GM19328 (cell line): ENCODE measurements around the gene KAT14.
"Not testable (repeated sequence)": the region's sequence is repeated elsewhere in the genome, so short reads cannot be mapped to it uniquely, and the experiment has no call there.

Source experiments
- ATAC-seq: cut with Tn5 transposase; IDR thresholded peaks from one replicate; pipeline ENCODE4 v1.9.1; 2021; ENCODE audit warnings: mild to moderate bottlenecking, moderate library complexity; ENCODE audit not compliant: unreplicated experiment

Gene KAT14

DNA sequence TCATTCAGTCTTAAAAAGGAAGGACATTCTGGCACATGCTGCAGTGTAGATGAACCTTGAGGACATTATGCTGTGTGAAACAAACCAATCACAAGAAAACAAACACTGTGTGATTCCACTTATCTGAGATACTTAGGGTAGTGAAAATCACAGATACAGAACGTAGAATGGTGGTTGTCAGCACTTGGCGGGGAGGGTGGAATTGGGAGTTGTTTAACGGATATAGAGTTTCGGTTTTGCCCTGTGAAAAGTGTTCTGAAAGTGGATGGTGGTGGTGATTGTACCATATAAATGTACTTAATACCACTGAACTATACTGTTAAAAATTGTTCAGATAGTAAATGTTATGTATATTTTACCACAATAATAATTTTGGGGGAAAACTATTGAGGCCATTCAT is 18.4 kb downstream of the KAT14 start:
- no peak for ATAC-seq

- ATAC-seq, result no peak
Measured at GRCh38 chr20:18164356-18164755, 26.7 kb downstream of the KAT14 start.

GRCh38 chr20:18165553-18165952 is 27.9 kb downstream of the KAT14 start:
- no peak for ATAC-seq

DNA sequence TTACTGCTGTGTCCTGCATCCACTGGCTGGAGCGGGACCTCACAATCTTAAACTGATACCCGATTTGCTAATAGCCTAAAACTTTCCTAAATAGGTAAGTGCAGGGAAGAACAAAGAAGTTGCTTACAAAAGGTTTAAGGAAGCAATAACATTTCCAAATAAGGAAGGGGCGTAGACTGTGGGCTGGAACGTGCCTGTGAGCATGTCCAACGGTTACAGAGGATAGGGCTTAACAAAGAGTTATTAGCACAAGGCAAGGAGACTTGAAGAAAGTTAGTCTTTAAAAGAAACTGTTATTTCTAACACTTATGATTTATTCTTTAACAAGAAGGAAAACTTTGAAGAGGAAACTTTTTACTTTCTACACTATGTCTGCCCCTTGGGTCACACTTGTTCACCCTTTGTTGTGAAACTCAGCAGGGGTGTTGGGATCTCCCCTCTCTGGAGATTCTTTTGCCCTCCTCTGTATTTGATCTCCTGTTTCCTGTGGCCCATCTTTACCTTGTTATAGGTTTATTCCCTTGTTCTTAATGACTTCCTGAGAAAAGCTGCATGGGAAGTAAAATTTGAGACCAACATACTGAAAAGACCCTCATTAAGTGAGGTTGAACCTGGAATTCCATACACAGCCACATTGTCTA is 28.7 kb downstream of the KAT14 start:
- no peak for ATAC-seq

- ATAC-seq, result no peak
Measured at GRCh38 chr20:18166950-18167349, 29.3 kb downstream of the KAT14 start.

- ATAC-seq, result no peak
Measured at GRCh38 chr20:18172379-18172778, 34.7 kb downstream of the KAT14 start.

DNA sequence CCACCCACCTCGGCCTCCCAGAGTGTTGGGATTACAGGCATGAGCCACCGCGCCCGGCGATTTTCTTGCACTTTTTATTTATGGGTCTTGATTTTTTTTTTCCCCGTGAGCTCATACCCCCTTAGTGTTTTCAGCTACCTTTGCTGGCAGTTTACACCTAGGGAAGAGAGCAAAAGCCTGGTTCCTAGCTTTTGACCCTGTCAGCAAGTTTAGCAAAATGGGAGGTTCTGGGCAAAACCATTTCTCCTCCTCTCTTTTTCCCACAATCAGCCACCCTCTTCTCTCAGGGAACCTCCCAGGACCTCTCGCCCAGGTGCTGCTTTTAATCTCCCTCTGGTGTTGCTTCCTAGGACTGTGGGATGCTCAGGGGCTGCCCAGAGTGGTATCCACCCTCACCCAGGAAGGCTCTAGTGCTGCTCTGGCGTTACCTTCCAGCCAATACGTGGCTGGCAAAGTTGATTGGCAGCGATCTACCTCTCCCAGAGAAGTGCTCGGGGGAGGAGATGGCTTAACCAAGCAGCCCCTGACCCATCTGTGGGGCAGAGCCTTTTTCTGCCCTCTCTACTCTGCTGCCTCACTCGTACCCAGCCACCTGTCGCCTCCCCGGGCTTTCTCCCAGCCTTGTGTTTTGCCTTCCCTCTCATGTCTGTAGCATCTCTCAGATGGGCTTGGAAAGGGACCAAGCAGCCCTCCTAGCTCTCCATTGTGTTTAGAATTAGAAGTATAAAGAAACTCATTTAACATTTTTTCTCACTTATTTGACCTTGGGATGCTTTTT is 37.4 kb downstream of the KAT14 start:
- ATAC-seq, result no peak

DNA sequence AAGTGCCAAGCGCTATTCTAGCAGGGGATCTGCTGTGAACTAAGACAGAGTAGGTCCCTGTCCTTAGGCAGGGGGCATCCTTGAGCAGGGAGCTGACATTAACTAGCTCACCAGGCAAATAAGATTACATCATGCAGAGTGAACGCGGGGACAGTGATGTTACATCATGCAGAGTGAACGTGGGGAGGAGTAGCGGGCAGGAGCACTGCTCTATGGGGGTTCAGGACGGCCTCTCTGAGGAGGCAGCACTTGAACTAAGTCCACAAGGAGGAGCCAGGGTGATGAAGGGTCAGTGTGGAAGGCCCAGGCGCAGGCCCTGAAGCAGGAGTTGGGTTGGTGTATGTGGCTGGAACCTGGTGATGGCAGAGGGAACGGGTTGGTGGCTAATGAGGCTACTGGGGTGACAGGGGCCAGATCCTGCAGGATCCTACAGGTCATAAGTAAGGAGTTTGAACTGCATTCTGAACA is 38.7 kb downstream of the KAT14 start:
- no peak for ATAC-seq

- ATAC-seq, result not testable (repeated sequence)
Measured at GRCh38 chr20:18180366-18180765, 42.7 kb downstream of the KAT14 start.

DNA sequence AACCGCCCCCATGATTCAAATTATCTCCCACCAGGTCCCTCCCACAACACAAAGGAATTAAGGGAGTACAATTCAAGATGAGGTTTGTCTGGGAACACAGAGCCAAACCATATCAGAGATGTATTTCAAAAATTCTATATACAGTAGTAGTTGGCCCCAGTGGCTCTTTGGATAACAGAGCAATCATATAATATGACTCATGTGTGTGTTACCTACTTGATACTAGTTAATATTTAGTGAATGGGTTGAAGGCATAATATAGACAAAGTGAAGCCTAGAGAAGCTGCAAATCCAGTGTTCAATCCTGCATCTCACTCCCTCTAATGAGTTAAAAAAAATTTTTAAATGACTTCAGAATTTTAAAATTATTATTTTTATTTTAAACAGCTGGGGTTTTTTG is 43.2 kb downstream of the KAT14 start:
- ATAC-seq, result no peak

GRCh38 chr20:18187020-18187419 is 49.4 kb downstream of the KAT14 start:
- ATAC-seq, result no peak

- no peak for ATAC-seq
Measured at GRCh38 chr20:18188434-18188833, 50.8 kb downstream of the KAT14 start.

- ATAC-seq, result no peak
Measured at GRCh38 chr20:18190338-18191233, 52.9 kb downstream of the KAT14 start.

DNA sequence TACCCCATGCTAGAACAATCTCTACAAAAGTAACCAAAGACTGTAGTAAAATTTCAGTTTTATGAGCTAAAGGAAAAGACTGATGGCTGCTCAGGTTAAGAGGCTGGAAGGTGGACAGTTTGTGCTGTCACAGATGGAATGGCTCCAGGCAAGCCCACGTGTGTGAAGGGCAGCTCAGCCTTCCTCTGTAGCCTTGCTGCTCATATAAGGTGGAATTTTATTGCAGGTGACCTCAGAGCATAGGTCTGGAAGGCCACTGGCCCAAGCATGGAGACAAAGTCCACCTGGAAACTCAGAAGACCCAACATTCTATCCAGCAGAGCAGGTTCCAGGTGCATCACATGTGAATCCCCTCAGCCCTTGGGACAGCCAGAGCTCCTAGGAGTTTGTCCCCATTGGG is 53.6 kb downstream of the KAT14 start:
- no peak for ATAC-seq

DNA sequence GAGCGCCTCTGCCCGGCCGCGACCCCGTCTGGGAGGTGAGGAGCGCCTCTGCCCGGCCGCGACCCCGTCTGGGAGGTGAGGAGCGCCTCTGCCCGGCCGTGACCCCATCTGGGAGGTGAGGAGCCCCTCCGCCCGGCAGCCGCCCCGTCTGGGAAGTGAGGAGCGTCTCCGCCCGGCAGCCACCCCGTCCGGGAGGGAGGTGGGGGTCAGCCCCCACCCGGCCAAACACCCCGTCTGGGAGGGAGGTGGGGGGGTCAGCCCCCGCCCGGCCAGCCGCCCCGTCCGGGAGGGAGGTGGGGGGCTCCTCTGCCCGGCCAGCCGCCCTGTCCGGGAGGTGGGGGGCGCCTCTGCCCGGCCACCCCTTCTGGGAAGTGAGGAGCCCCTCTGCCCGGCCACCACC is 56.8 kb downstream of the KAT14 start:
- ATAC-seq, result not testable (repeated sequence)

- ATAC-seq, result no peak
Measured at GRCh38 chr20:18195931-18196330, 58.3 kb downstream of the KAT14 start.

DNA sequence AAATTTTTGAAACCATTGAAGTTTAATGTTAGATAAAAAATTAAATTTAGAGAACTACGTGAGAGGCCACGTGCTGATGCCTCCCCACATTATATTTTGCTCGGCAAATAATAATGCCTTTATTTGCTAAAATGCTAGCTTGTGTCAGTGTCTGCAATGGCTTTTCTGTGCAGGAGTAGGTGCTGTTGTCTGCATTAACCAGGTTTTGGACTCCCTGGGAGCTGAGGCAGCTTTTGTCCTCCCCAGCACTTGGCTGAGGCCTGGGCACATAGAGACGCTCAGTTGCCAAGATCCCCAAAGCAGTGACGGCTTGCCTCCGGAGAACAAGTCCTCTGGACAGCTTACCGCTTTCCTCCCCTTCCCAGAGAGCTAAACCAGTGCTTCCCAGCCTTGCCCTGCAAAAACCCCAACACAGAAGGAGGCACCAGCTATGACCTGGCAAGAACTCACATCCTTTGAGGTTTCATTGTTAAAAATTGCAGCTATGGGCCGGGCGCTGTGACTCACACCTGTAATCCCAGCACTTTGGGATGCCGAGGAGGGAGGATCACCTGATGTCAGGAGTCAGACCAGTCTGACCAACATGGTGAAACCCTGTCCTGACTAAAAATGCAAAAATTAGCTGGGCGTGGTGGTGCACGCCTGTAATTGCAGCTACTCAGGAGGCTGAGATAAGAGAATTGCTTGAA is 59.9 kb downstream of the KAT14 start:
- ATAC-seq, result no peak

GRCh38 chr20:18202966-18203365 is 65.3 kb downstream of the KAT14 start:
- ATAC-seq, result no peak

DNA sequence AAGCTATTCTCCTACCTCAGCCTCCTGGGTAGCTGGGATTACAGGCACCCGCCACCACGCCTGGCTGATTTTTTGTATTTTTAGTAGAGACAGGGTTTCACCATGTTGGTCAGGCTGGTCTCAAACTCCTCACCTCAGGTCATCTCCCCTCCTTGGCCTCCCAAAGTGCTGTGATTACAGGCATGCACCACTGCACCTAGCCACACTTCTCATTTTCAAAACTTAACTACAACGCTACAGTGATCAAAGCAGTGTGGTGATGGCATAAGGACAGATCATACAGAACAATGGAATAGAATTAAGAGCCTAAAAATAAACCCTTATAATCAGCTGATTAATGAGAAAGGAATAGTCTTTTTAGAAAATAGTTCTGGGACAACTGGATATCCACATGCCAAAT is 66.0 kb downstream of the KAT14 start:
- not testable (repeated sequence) for ATAC-seq

DNA sequence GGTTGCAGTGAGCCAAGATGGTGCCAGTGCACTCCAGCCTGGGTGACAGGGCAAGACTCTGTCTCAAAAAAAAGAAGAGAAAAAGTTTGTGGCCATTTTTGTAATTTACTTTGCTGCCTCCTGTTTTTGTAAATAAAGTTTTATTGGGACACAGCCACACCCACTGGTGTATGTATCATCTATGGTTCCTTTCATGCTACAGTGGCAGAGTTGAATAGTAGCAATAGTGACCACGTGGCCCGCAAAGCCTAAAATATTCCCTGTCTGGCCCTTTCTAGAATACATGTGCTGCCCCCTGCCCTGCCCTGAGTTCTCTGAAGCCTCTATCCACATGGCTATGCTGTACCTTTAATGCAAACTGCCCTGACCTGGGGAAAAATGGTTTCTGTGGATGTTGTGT is 75.3 kb downstream of the KAT14 start:
- no peak for ATAC-seq

GRCh38 chr20:18215566-18215965 is 77.9 kb downstream of the KAT14 start:
- no peak for ATAC-seq
